CD4-positive, alpha-beta memory T cell (primary cell): Measurements from ENCODE around the gene NRXN2. TPM values are rescaled to one million over a fixed set of nuclear protein-coding genes. Genes with fewer than 3 reads are reported as not detected.
A peak's percentile ranks its signal among the peaks of the same experiment; 100 is the strongest.

ENCODE experiments used
- CTCF ChIA-PET: fragments of 350-600 bp; sonication (Branson Sonifier 250); formaldehyde crosslinking; loops from one replicate; lab custom pipeline; 2021; ENCODE audit warnings: inconsistent platforms; ENCODE audit not compliant: partially characterized antibody; lab: Charles Lee
- POLR2A ChIA-PET: fragments of 350-600 bp; sonication (Branson Sonifier 250); formaldehyde crosslinking; loops from one replicate; lab custom pipeline; 2021; ENCODE audit not compliant: partially characterized antibody; lab: Charles Lee
- DNase-seq, 5 donors: peaks; one replicate each; pipeline versions ENCODE4 v3.0.0 to v3.0.0-alpha.2; 2020 to 2022; ENCODE audit warnings: mixed read lengths in 1 of 5
- H3K27ac ChIP-seq: one replicate; pipeline ENCODE4 v1.7.0; 2013; ENCODE audit warnings: low read depth, low read length
- H3K27me3 ChIP-seq: 2 replicates; pipeline ENCODE4 v1.7.0; 2013; ENCODE audit warnings: mild to moderate bottlenecking, low read length, moderate library complexity; ENCODE audit not compliant: insufficient read depth
- H3K36me3 ChIP-seq: 2 replicates; pipeline ENCODE4 v1.7.0; 2013; ENCODE audit warnings: mild to moderate bottlenecking, low read length, moderate library complexity; ENCODE audit not compliant: insufficient read depth
- H3K4me1 ChIP-seq: 2 replicates; pipeline ENCODE4 v1.7.0; 2013; ENCODE audit warnings: mild to moderate bottlenecking, low read length, moderate library complexity; ENCODE audit not compliant: insufficient read depth
- H3K4me3 ChIP-seq, 2 donors: one replicate each; pipeline ENCODE4 v1.7.0; 2013; ENCODE audit warnings: low read length in 2 of 2, mild to moderate bottlenecking in 1 of 2
- H3K9me3 ChIP-seq, 2 donors: one replicate each; pipeline ENCODE4 v1.7.0; 2013; ENCODE audit warnings: low read length in 2 of 2, control low read depth in 1 of 2; ENCODE audit not compliant: control insufficient read depth in 1 of 2
- H3K27ac Mint-ChIP-seq, 7 donors: one replicate each; pipeline ENCODE4 v1.8.0; 2020 to 2021; ENCODE audit warnings: mixed read lengths in 7 of 7, mild to moderate bottlenecking in 6 of 7, inconsistent platforms in 3 of 7, moderate library complexity in 3 of 7
- H3K27me3 Mint-ChIP-seq, 2 donors: one replicate each; pipeline ENCODE4 v1.8.0; 2020 to 2021; ENCODE audit warnings: mixed read lengths in 2 of 2
- H3K36me3 Mint-ChIP-seq, 2 donors: one replicate each; pipeline ENCODE4 v1.8.0; 2020 to 2021; ENCODE audit warnings: mixed read lengths in 2 of 2, inconsistent platforms in 1 of 2, mild to moderate bottlenecking in 1 of 2
- H3K4me1 Mint-ChIP-seq, 4 donors: one replicate each; pipeline ENCODE4 v1.8.0; 2020 to 2021; ENCODE audit warnings: mixed read lengths in 4 of 4, mild to moderate bottlenecking in 1 of 4
- H3K4me3 Mint-ChIP-seq, 8 donors: one replicate each; pipeline ENCODE4 v1.8.0; 2020 to 2021; ENCODE audit warnings: mixed read lengths in 8 of 8, mild to moderate bottlenecking in 7 of 8, moderate library complexity in 6 of 8, inconsistent platforms in 3 of 8
- H3K9me3 Mint-ChIP-seq, 8 donors: one replicate each; pipeline ENCODE4 v1.8.0; 2020 to 2021; ENCODE audit warnings: mixed read lengths in 8 of 8, mild to moderate bottlenecking in 5 of 8, inconsistent platforms in 3 of 8, moderate library complexity in 1 of 8
- intact Hi-C: fragments of 100-400 bp; cut with micrococcal nuclease; formaldehyde crosslinking; loops from one replicate; pipeline ENCODE4 v1.15.1; 2023
- polyA plus RNA-seq, 2 donors: library from polyadenylated mRNA; unstranded; fragments of 300-500 nt; fragmentation: Illumina TruSeq; gene quantifications; one replicate each; pipeline ENCODE4 v1.2.3, GENCODE V29; 2021
- total RNA-seq, 2 experiments: library from RNA; stranded (reverse); gene quantifications; one replicate each; pipeline ENCODE4 v1.2.3, GENCODE V29; 2021

The NRXN2 gene
- total and polyA plus RNA-seq, 4 experiments from 2014 or later: 0.30 TPM; not detected in 3

GRCh38 chr11:64719406-64719805, 3.6 kb downstream of the NRXN2 start:
- H3K27ac ChIP-seq: no peak overlapping the region
- no peak for DNase-seq
- no peaks in the 10 kb centered on the region for H3K36me3 ChIP-seq
- Mint-ChIP-seq H3K9me3 (no peaks in the 10 kb centered on the region), H3K27ac (peak overlapping the region in 1 of 7 donors; percentile 42), H3K4me3 (no peak overlapping the region), H3K27me3 (peaks cover 36 to 49% of the 10 kb centered on the region in 2 donors), H3K4me1 (peaks cover 5 to 23% (median 8%) of the 10 kb centered on the region in 4 donors), H3K36me3 (no peaks in the 10 kb centered on the region)
- H3K9me3 ChIP-seq: no peaks in the 10 kb centered on the region
- intact Hi-C loops: no loop called here
- ChIA-PET POLR2A (interaction anchor here (1.0 kb wide), 1 partner anchor 23 kb away, joined by 3 read pairs; no protein-coding TSS in a partner anchor), CTCF (interaction anchor here (2.4 kb wide), 1 partner anchor 30 kb away, joined by 10 read pairs; no protein-coding TSS in a partner anchor)
- peaks cover 8% of the 10 kb centered on the region for H3K4me1 ChIP-seq
- H3K4me3 ChIP-seq: no peak overlapping the region
- peaks cover 29% of the 10 kb centered on the region for H3K27me3 ChIP-seq

- POLR2A ChIA-PET: interaction anchor here (1.0 kb wide), 1 partner anchor 23 kb away, joined by 3 read pairs; no protein-coding TSS in a partner anchor
- no peak for DNase-seq
- H3K9me3 Mint-ChIP-seq: no peaks in the 10 kb centered on the region
- H3K27me3 ChIP-seq: peaks cover 34% of the 10 kb centered on the region
- no peak overlapping the region for H3K4me3 ChIP-seq
- peaks cover 41 to 55% of the 10 kb centered on the region in 2 donors for H3K27me3 Mint-ChIP-seq
- no peak overlapping the region for H3K27ac ChIP-seq
- H3K36me3 Mint-ChIP-seq: no peaks in the 10 kb centered on the region
- intact Hi-C loops: no loop called here
- CTCF ChIA-PET: interaction anchor here (2.4 kb wide), 1 partner anchor 30 kb away, joined by 10 read pairs; no protein-coding TSS in a partner anchor
- no peaks in the 10 kb centered on the region for H3K36me3 ChIP-seq
- no peak overlapping the region for H3K4me3 Mint-ChIP-seq
- peak overlapping the region in 1 of 7 donors; percentile 42 for H3K27ac Mint-ChIP-seq
- H3K9me3 ChIP-seq: no peaks in the 10 kb centered on the region
- peaks cover 3% of the 10 kb centered on the region for H3K4me1 ChIP-seq
- peaks cover 0 to 23% (median 6%) of the 10 kb centered on the region in 4 donors for H3K4me1 Mint-ChIP-seq
Measured at GRCh38 chr11:64718780-64719124, 4.2 kb downstream of the NRXN2 start.

- POLR2A ChIA-PET: no interaction called here
- no peak overlapping the region for H3K4me3 Mint-ChIP-seq
- Histone ChIP-seq H3K4me3 (no peak overlapping the region), H3K27me3 (peaks cover 34% of the 10 kb centered on the region), H3K36me3 (no peaks in the 10 kb centered on the region), H3K9me3 (no peaks in the 10 kb centered on the region), H3K27ac (no peak overlapping the region), H3K4me1 (no peaks in the 10 kb centered on the region)
- H3K9me3 Mint-ChIP-seq: no peaks in the 10 kb centered on the region
- peaks cover 0 to 19% (median 4%) of the 10 kb centered on the region in 4 donors for H3K4me1 Mint-ChIP-seq
- CTCF ChIA-PET: interaction anchor here (2.4 kb wide), 1 partner anchor 29 kb away, joined by 10 read pairs; no protein-coding TSS in a partner anchor
- H3K27me3 Mint-ChIP-seq: peaks cover 41 to 55% of the 10 kb centered on the region in 2 donors
- no peaks in the 10 kb centered on the region for H3K36me3 Mint-ChIP-seq
- intact Hi-C loops: no loop called here
- H3K27ac Mint-ChIP-seq: no peak overlapping the region
- DNase-seq: no peak
Measured at GRCh38 chr11:64718084-64718779, 4.8 kb downstream of the NRXN2 start.

- Histone ChIP-seq H3K9me3 (no peaks in the 10 kb centered on the region), H3K36me3 (no peaks in the 10 kb centered on the region), H3K4me3 (no peak overlapping the region), H3K27me3 (peaks cover 35% of the 10 kb centered on the region), H3K4me1 (no peaks in the 10 kb centered on the region), H3K27ac (no peak overlapping the region)
- Mint-ChIP-seq H3K9me3 (no peaks in the 10 kb centered on the region), H3K27me3 (peaks cover 42 to 54% of the 10 kb centered on the region in 2 donors), H3K36me3 (no peaks in the 10 kb centered on the region), H3K27ac (no peak overlapping the region), H3K4me1 (peaks cover under 1 to 22% (median 7%) of the 10 kb centered on the region in 4 donors), H3K4me3 (no peak overlapping the region)
- POLR2A ChIA-PET: interaction anchor here (0.7 kb wide), 1 partner anchor 25 kb away, joined by 3 read pairs; no protein-coding TSS in a partner anchor
- no peak for DNase-seq
- CTCF ChIA-PET: interaction anchor here (2.4 kb wide), 1 partner anchor 28 kb away, joined by 10 read pairs; no protein-coding TSS in a partner anchor
- intact Hi-C loops: no loop called here
Measured at GRCh38 chr11:64717268-64717578, 5.8 kb downstream of the NRXN2 start.

GRCh38 chr11:64716473-64717267, 6.3 kb downstream of the NRXN2 start:
- H3K4me3 Mint-ChIP-seq: peak overlapping the region in 1 of 8 donors; percentile 35
- DNase-seq: no peak
- no peaks in the 10 kb centered on the region for H3K9me3 Mint-ChIP-seq
- H3K27me3 Mint-ChIP-seq: peaks cover 45 to 58% of the 10 kb centered on the region in 2 donors
- ChIA-PET POLR2A (interaction anchor here (1.0 kb wide), 1 partner anchor 26 kb away, joined by 3 read pairs; no protein-coding TSS in a partner anchor), CTCF (interaction anchor here (1.0 kb wide), 1 partner anchor 28 kb away, joined by 3 read pairs; no protein-coding TSS in a partner anchor)
- no peak overlapping the region for H3K27ac ChIP-seq
- H3K36me3 Mint-ChIP-seq: no peaks in the 10 kb centered on the region
- H3K27ac Mint-ChIP-seq: no peak overlapping the region
- H3K4me3 ChIP-seq: no peak overlapping the region
- H3K9me3 ChIP-seq: no peaks in the 10 kb centered on the region
- H3K4me1 ChIP-seq: no peaks in the 10 kb centered on the region
- H3K36me3 ChIP-seq: no peaks in the 10 kb centered on the region
- H3K4me1 Mint-ChIP-seq: peaks cover 3 to 27% (median 12%) of the 10 kb centered on the region in 4 donors
- peaks cover 35% of the 10 kb centered on the region for H3K27me3 ChIP-seq
- intact Hi-C loops: no loop called here

- H3K27ac ChIP-seq: no peak overlapping the region
- intact Hi-C loops: no loop called here
- POLR2A ChIA-PET: interaction anchor here (1.0 to 1.2 kb wide), 3 partner anchors 11 to 29 kb away, joined by 3 read pairs; no protein-coding TSS in a partner anchor
- Mint-ChIP-seq H3K9me3 (no peaks in the 10 kb centered on the region), H3K27me3 (peaks cover 50 to 62% of the 10 kb centered on the region in 2 donors), H3K4me3 (peak overlapping the region in 1 of 8 donors; percentile 35), H3K4me1 (peaks cover 6 to 30% (median 14%) of the 10 kb centered on the region in 4 donors), H3K36me3 (no peaks in the 10 kb centered on the region), H3K27ac (no peak overlapping the region)
- peak in 1 of 5 donors; percentile 20 for DNase-seq
- peaks cover 38% of the 10 kb centered on the region for H3K27me3 ChIP-seq
- H3K4me3 ChIP-seq: no peak overlapping the region
- CTCF ChIA-PET: interaction anchor here (1.0 kb wide), 1 partner anchor 27 kb away, joined by 3 read pairs; no protein-coding TSS in a partner anchor
- no peaks in the 10 kb centered on the region for H3K36me3 ChIP-seq
- no peaks in the 10 kb centered on the region for H3K4me1 ChIP-seq
- no peaks in the 10 kb centered on the region for H3K9me3 ChIP-seq
Measured at GRCh38 chr11:64715756-64716472, 7.1 kb downstream of the NRXN2 start.
